Sciatic nerve (tissue), 2 donors: Measurements from ENCODE around the gene NPC1L1. TPM values are rescaled to one million over a fixed set of nuclear protein-coding genes. Genes with fewer than 3 reads are reported as not detected.
"Not testable (repeated sequence)": the region's sequence is repeated elsewhere in the genome, so short reads cannot be mapped to it uniquely, and the experiment has no call there.

ENCODE experiments used
- ATAC-seq: fragments of 200-7000 bp; cut with Tn5 transposase; one replicate; pipeline ENCODE4 v1.9.1; 2020; ENCODE audit warnings: mild to moderate bottlenecking, moderate library complexity
- DNase-seq: peaks from one replicate; pipeline ENCODE4 v3.0.0-alpha.2; 2020; ENCODE audit warnings: low spot score
- intact Hi-C: fragments of 100-400 bp; cut with DNase I; formaldehyde crosslinking; loops from one replicate; pipeline ENCODE4 v1.14.2; 2022
- total RNA-seq: library from RNA; stranded (reverse); fragmentation: NEBNext Ultra II Directional; extraction: Animal tissue kit (Norgen Biotek cat#: 25700); gene quantifications from one replicate; pipeline ENCODE4 v1.2.1, GENCODE V29; 2021
- donor health status: DM: no; HTN: no; CAD: no.
- donor health status: DM: no; HTN: no; CAD: no.

The NPC1L1 gene
- total RNA-seq, 1 donor from 2014 or later = 0.45 TPM

DNA sequence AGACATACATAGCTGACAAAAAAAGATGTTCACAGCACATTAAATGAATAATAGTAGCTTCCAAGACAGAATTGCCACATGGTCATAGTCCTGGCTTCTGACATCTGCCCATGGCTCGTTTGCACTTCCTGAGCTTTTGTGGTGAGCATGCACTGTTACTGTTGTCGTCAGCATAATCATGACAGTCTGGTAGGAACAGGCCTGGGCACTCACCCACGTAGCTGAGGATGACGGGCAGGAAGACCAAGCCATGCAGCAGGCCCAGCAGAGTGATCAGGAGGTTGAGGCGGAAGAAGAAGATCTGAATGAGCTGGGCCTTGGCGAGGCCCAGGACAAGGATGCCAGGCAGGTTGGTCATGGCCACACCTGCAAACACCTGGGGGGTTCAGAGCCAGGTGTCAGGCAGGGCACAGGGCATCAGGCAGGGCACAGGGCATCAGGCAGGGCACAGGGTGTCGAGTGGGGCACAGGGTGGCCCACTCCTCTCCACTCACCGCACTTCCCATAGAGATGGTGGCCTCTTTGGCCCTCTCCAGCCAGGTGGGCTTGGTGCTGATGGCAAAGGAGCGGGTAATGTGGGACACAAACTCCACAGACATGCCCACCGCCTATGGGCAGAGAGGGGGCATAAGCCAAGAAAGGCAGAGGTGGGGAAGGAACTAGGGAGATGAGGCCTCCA lies 25.4 kb downstream of the NPC1L1 start:
- ATAC-seq (no peak), DNase-seq (no peak)
- intact Hi-C loops = no loop called here

DNA sequence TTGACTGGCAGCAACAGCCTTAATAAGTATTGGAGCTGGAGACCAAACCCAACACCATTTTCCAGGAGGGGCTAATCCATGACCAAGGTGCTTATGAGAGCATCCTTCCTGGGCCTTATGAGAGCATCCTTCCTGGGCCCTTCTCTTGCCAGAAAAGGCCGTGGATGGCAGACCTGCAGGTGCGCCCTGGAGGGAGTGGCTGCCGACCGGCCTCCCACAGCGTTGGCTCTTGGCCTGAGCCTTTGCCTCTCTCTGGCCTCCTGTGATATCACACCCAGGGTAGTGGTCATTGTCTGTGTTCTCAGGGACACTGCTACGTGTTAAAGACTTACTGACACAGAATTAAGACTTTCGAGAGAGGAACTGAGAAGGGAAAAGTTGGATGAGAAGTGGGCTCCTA lies 28.4 kb downstream of the NPC1L1 start:
- DNase-seq = no peak
- intact Hi-C loops = no loop called here
- no peak for ATAC-seq

DNA sequence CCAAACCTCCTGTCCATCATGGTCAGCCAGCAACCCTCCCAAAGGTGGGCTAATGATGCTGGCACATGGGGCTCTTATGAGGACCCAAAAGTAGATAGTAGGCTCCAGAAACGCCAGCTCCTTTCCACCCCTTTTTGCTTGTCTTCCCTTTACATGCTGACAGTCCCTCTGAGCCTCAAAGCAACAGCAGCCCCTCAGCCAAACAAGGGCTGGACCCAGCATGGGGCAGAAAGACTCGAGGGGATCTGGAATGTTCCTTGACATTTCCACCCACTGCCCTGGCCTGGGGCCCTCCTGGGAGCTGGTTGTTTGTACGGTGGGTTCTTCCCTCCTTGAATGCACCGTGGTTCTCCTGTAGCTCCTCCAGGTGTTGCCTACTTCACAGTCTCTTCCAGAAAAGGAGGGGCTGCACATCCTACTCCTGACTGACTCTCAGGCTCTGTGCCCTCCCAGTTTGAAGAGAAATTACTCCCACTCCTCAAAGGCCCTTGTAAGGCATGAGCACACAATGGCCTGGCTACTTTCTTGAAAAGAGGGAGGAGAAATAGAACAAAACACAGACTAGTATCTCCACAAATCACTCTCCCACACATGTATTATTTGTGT lies 29.2 kb downstream of the NPC1L1 start:
- no peak for ATAC-seq
- DNase-seq = no peak
- intact Hi-C loops = no loop called here

GRCh38 chr7:44511236-44511635 lies 29.9 kb downstream of the NPC1L1 start:
- DNase-seq = no peak
- ATAC-seq = no peak
- intact Hi-C loops = no loop called here

- no peak for ATAC-seq
- intact Hi-C loops = no loop called here
- DNase-seq = no peak
Measured at GRCh38 chr7:44508328-44509030, 32.7 kb downstream of the NPC1L1 start.

DNA sequence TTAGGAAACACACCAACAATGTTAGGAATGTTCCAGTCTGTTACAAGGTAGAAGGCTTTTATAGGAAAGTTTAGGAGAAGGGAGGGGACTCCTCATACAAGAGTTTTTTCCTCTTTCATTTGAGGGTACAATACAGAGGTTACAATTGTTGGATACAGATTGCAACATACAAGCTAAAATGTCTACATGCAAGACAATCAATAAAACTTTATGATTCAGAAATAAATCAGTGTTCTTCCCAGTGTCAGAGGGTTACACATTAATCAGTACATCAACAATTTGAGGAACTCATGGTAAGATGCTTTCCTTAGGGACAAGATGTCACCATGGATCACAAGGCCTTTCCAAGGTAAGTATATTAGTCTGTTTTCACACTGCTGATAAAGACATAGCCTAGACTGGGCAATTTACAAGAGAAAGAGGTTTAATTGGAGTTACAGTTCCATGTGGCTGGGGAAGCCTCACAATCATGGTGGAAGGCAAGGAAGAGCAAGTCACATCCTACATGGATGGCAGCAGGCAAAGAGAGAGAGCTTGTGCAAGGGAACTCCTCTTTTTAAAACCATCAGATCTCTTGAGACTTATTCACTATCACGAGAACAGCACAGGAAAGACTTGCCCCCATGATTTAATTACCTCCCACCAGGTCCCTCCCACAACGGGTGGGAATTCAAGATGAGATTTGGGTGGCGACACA lies 34.4 kb downstream of the NPC1L1 start:
- DNase-seq, intact Hi-C loops, ATAC-seq: not testable (repeated sequence)

- intact Hi-C loops = no loop called here
- DNase-seq = no peak
- no peak for ATAC-seq
Measured at GRCh38 chr7:44505595-44505994, 35.5 kb downstream of the NPC1L1 start.

DNA sequence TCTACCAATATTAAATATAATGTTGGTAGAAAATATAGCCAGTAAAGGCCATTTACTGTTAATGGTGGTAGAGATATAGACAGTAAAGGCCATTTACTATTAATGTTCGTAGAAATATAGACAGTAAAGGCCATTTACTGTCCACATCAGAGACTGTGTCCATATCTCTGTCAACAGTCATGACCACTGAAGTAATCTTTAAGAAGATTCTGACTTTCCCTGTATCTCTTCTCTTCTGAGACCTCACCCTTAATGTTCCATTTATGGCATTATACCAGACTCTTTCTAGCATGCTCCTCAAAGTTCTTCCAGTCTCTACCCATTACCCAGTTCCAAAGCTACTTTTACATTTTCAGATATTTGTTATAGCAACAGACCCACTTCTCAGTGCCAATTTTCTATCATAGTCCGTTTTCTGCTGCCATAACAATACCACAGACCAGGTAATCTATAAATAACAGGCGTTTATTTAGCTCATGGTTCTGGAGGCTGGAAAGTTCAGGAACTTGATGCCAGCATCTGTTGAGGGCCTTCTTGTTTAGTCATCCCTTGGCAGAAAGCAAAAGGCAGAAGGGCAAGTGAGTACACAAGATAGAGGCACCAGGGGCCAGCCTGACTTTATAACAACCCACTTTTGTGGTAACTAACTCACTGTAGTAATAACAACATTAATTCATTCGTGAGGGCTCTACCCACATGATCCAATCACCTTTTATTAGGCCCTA lies 42.7 kb downstream of the NPC1L1 start:
- DNase-seq (no peak), ATAC-seq (no peak)
- intact Hi-C loops = no loop called here

GRCh38 chr7:44497155-44498027 lies 43.7 kb downstream of the NPC1L1 start:
- intact Hi-C loops = no loop called here
- ATAC-seq = no peak

GRCh38 chr7:44496385-44496784 lies 44.7 kb downstream of the NPC1L1 start:
- intact Hi-C loops = no loop called here
- no peak for DNase-seq
- ATAC-seq = no peak

More at GRCh38 chr7:44497155-44498027, 43.7 kb downstream of the NPC1L1 start:
- no peak for DNase-seq

- no peak for ATAC-seq
- intact Hi-C loops = no loop called here
- DNase-seq = no peak
Measured at GRCh38 chr7:44494960-44495359, 46.2 kb downstream of the NPC1L1 start.

DNA sequence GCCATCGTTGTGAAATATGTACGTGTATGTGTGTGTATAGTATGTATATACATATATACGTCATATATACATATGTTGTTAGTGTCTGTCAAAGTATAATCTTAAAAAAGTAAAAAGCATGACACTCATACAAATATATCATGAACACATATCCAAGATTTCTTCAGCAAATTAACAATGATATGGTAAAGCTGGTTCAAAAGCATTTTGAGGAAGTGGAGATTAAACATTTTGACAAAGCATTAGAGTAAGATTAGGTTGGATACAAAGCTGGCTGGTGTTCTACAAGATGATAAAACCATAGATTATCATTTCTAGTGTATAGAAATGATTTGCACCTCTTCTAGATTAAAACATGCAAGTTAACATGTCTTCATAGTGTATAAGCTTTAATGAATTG lies 49.9 kb downstream of the NPC1L1 start:
- DNase-seq (no peak), ATAC-seq (no peak)
- intact Hi-C loops = no loop called here

DNA sequence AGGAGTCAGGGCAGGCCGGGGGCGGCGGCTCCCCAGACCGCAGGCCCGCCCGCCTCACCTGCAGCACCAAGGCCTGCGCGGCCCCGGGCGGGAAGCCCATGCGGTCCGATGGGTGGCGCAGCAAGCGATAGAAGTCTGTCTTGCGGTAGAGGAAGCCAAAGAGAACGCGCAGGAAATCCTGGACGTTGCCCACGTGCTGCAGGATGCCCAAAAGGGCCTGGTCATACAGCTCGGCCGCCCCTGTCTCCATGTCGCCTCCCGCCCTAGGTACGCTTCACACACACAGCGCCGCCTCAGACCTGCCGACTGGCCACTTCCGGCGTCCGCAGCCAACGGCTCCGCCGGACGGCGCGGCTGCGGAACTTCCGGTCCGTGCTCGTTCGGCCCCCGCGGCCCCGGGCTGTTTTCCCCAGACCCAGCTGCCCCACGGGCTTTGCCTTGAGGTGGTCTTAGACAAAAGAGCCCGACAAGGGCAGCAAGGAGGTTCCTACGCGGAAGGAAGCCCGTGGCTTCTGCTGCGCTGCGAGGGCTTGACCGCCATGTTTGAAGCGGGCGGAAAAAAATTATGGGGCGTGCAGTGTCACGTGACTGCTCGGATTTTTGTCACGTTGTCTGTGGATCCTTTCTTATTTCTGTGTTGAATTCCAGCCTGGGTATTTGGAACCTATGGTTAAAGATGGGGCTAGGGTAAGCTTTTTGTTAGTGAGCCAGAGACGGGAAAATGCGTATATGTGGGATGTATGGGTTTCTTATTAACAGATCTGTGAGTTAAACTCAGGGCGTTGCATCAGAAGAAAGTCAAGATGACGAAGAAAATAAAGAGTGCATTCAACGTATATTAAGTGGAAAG lies 50.6 kb downstream of the NPC1L1 start, which contains the start of gene NUDCD3:
Gene NUDCD3, minus strand, starts transcription at position 308 of the 850 bp plus-strand sequence. Its CDS starts 58 bp downstream, at position 250.
- ATAC-seq (peak; percentile 97), DNase-seq (peak; percentile 87)
- intact Hi-C loops = no loop called here

DNA sequence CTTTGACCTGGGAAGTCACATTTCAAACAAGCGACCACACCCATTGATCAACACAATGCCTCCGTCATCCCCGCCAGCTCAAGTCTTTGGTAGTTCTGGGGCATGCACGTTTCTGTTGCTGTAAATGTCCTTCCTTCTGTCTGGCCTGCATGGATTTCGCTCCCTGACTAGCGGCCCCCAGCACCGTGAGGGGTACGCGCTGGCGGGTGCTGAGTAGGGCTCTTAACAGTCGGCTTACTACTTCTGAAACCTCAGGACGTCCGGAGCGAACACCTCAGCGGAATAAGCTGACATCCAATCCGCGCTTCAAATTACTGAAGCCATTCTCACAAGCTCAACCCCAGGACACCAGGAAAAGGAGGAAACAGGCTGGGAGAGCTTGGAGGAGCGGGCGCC lies 51.2 kb downstream of the NPC1L1 start:
- ATAC-seq (no peak), DNase-seq (no peak)
- intact Hi-C loops = no loop called here

- no peak for ATAC-seq
- DNase-seq = no peak
- intact Hi-C loops = no loop called here
Measured at GRCh38 chr7:44488955-44489354, 52.2 kb downstream of the NPC1L1 start.

GRCh38 chr7:44486693-44487092 lies 54.4 kb downstream of the NPC1L1 start:
- no peak for DNase-seq
- no peak for ATAC-seq
- intact Hi-C loops = no loop called here

DNA sequence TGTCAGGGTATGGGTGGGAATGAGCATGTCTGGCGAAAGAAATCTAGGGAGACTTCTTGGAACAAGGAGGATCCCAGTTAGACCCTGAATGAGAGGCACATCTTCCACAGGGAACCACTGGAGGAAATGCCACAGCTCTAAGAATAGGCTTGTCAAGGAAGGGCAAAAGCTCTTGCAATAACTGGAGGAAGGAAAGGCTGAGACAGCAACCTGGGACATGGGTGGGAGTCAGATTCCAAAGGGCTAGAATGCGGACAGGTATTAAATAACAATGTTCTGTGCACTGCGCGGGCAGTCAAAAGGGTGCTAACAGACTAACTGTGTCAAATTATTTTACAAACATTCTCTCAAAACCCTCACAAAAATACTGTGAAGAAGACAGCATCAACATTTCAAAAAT lies 55.1 kb downstream of the NPC1L1 start:
- intact Hi-C loops = no loop called here
- DNase-seq (no peak), ATAC-seq (no peak)
